HG03442 (cell line): ENCODE data around the gene ANO1.

Experiments
- ATAC-seq: cut with Tn5 transposase; IDR thresholded peaks from one replicate; pipeline ENCODE4 v1.9.1; 2021; ENCODE audit warnings: mild to moderate bottlenecking, moderate library complexity; ENCODE audit not compliant: unreplicated experiment

Gene ANO1

GRCh38 chr11:70072461-70072860 is 5.7 kb upstream of the ANO1 start:
- no peak for ATAC-seq

- ATAC-seq = no peak
Measured at GRCh38 chr11:70072861-70073755, 5.0 kb upstream of the ANO1 start.

- no peak for ATAC-seq
Measured at GRCh38 chr11:70073871-70074371, 4.2 kb upstream of the ANO1 start.

GRCh38 chr11:70074746-70075145 is 3.4 kb upstream of the ANO1 start:
- ATAC-seq = no peak

- no peak for ATAC-seq
Measured at GRCh38 chr11:70075836-70076235, 2.3 kb upstream of the ANO1 start.

DNA sequence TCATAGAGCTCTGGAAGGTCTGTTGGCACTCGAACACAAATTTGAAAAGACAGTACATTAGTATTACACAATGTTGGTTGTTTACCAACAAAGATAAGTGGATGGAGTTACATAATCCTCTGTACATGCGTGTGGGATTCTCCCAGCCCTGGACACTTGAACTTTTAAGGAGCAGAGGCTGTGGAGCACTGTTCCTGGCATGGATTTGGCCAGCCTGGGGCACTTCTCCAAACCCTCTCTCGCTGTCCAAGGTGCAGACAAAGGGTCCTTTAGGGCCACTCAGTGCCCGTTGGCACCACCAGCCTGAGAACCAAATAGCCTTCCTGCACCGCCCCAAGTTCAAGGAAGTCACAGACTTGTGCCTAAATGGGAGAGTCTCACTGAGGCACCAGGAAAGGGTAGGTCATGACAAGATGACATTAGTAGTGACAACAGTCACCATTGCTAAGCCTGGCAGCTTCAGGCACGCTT is 1.6 kb upstream of the ANO1 start:
- no peak for ATAC-seq

- ATAC-seq = no peak
Measured at GRCh38 chr11:70077411-70078094, 564 bp upstream of the ANO1 start.

DNA sequence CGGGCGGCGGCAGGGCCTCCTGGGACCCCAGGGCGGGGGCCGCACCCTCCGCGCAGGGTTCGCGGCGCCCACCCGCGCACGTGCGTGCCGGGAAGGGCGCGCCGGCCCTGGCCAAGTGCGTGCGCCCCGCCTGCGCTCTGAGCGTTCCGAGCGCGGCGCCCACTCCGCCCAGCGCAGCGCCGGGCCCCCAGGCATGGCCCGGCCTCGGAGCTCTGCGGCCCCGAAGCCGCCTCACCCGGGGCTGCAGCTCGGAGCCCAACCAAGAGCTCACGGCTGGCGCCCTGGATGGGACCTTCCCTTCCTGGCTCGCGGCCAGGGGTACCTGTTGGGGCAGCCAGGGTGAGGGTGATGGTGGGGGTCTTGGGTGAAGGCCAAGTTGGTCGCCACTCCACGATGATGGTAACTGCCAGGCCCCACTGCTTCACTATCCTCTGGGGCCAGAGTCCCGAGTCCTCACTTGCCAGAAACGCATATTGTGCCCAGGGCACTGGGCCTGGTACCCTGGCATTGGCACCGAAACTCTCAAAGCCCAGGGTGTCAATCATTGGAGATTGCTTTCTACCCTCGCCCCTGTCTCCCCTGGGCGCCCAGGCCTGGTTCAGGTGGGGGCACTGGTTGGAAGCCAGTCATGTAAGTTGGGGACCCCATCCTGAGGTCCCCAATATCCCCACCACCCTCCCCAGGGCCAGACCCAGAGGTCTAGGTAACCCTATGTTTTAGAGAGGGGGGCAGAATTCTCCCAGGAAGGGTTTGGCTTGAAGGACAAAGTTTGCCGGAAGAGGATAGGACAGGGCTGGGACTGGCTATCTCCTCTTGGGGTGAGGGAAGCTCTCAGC is 882 bp downstream of the ANO1 start:
- no peak for ATAC-seq

- ATAC-seq = no peak
Measured at GRCh38 chr11:70079691-70080090, 1.6 kb downstream of the ANO1 start.

DNA sequence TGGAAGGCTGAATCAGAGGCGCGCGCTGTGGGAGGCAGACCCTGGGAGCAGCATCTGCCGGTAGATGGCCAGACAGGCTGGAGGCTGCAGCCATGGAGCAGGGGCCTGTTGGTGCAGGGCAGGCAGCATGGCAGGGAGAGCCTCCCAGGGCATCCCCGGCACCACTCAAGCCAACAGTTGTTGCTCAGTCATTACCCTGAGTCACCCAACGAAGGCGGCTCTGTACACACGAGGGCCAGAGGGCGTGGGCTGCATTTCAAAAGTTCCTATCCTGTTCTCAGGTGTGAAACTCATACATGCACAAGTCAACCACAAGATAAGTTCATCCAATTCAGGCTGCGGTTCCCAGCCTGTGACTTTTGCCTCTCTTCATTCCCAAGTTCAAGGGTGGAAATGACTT is 2.6 kb downstream of the ANO1 start:
- no peak for ATAC-seq

GRCh38 chr11:70082829-70083228 is 4.7 kb downstream of the ANO1 start:
- no peak for ATAC-seq

GRCh38 chr11:70084046-70084984 is 6.2 kb downstream of the ANO1 start:
- no peak for ATAC-seq

GRCh38 chr11:70085815-70086769 is 8.0 kb downstream of the ANO1 start:
- ATAC-seq = no peak

- no peak for ATAC-seq
Measured at GRCh38 chr11:70087446-70088167, 9.5 kb downstream of the ANO1 start.

GRCh38 chr11:70088735-70089250 is 10.7 kb downstream of the ANO1 start:
- ATAC-seq = no peak

GRCh38 chr11:70089631-70090030 is 11.5 kb downstream of the ANO1 start:
- no peak for ATAC-seq

DNA sequence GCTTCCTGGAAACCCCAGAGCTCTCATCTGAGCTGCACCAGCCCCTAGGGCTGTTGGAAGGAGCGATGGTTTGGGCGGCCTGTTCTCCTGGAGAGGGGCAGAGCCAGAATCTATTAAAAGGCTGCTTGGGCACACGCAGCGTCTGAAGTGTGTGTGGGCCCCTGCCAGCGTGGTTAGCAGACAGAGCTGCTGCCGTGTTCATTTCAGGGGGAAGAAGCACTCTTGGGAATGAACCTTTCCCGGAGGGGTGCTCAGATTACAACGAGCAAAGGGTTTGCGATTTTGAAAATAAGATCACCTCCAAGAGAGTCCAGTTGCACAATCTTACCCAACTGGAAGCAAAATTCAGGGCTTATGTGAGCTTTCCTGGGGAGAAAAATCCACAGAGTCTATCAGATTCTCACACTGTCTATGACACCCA is 12.9 kb downstream of the ANO1 start:
- no peak for ATAC-seq

GRCh38 chr11:70091638-70092037 is 13.5 kb downstream of the ANO1 start:
- no peak for ATAC-seq
